DOHH2 (cell line): Measurements from ENCODE around the gene NSL1.

ENCODE experiments used
- H3F3A ChIP-seq: fragments of 200-600 bp; sonication (generic), shearing (Covaris generic); 2 replicates; pipeline ENCODE4 v1.6.0; 2016; ENCODE audit warnings: antibody characterized with exemption, mild to moderate bottlenecking; ENCODE audit not compliant: control insufficient read depth, insufficient read depth
- H3K27ac ChIP-seq: fragments of 200-600 bp; sonication (generic); 2 replicates; pipeline ENCODE4 v1.5.1; 2014; ENCODE audit warnings: low read depth, mild to moderate bottlenecking, low read length, moderate library complexity
- H3K27me3 ChIP-seq: fragments of 200-600 bp; sonication (generic); 2 replicates; pipeline ENCODE4 v1.6.1; 2014; ENCODE audit warnings: mild to moderate bottlenecking, low read length, mixed read lengths; ENCODE audit not compliant: control insufficient read depth
- H3K36me3 ChIP-seq: fragments of 200-600 bp; sonication (generic); 2 replicates; pipeline ENCODE4 v1.6.1; 2014; ENCODE audit warnings: mild to moderate bottlenecking, low read length, moderate library complexity, mixed read lengths; ENCODE audit not compliant: control insufficient read depth
- H3K4me1 ChIP-seq: fragments of 200-600 bp; sonication (generic); 2 replicates; pipeline ENCODE4 v1.6.1; 2014; ENCODE audit warnings: mild to moderate bottlenecking, low read length, mixed read lengths; ENCODE audit not compliant: control insufficient read depth
- H3K4me2 ChIP-seq: fragments of 200-600 bp; sonication (generic); 2 replicates; pipeline ENCODE4 v1.6.0; 2014; ENCODE audit warnings: mild to moderate bottlenecking, low read length, moderate library complexity
- H3K4me3 ChIP-seq: fragments of 200-600 bp; sonication (generic); 2 replicates; pipeline ENCODE4 v1.5.1; 2014; ENCODE audit warnings: mild to moderate bottlenecking, low read length, mixed read lengths
- H3K79me2 ChIP-seq: fragments of 200-600 bp; sonication (generic); 2 replicates; pipeline ENCODE4 v1.6.1; 2014; ENCODE audit warnings: mild to moderate bottlenecking, low read length, mixed read lengths; ENCODE audit not compliant: control insufficient read depth
- H3K9me2 ChIP-seq: fragments of 200-600 bp; sonication (generic); replicated peaks from 2 replicates; pipeline ENCODE4 v1.6.1; 2014; ENCODE audit warnings: mild to moderate bottlenecking, low read length, mixed read lengths; ENCODE audit not compliant: control insufficient read depth
- H3K9me3 ChIP-seq: fragments of 200-600 bp; sonication (generic); 2 replicates; pipeline ENCODE4 v1.6.1; 2014; ENCODE audit warnings: antibody characterized with exemption, low read length, mixed read lengths; ENCODE audit not compliant: control insufficient read depth, insufficient read depth
- H4K20me1 ChIP-seq: fragments of 200-600 bp; sonication (generic); 2 replicates; pipeline ENCODE4 v1.6.0; 2014; ENCODE audit warnings: low read depth, mild to moderate bottlenecking, antibody characterized with exemption, low read length, moderate library complexity; ENCODE audit not compliant: control insufficient read depth, insufficient read depth
- EZH2phosphoT487 ChIP-seq: fragments of 200-600 bp; sonication (generic); IDR thresholded peaks from 2 replicates; pipeline ENCODE4 v1.6.1; 2017; ENCODE audit warnings: borderline replicate concordance, mild to moderate bottlenecking, antibody characterized with exemption, low read length, moderate library complexity, mixed read lengths
- TF ChIP-seq, protein P1 (sequence below): fragments of 200-600 bp; sonication (generic); IDR thresholded peaks from one replicate; pipeline ENCODE4 v1.5.1; 2014; ENCODE audit warnings: antibody characterized with exemption, mild to moderate bottlenecking, low read depth, low read length; ENCODE audit not compliant: poor library complexity, severe bottlenecking

NSL1 gene

GRCh38 chr1:212794561-212795014 lies 3.0 kb upstream of the NSL1 start:
- H3K27me3 ChIP-seq = no peaks in the 10 kb centered on the region
- no peaks in the 10 kb centered on the region for H3K9me3 ChIP-seq
- TF ChIP-seq, protein P1, sequence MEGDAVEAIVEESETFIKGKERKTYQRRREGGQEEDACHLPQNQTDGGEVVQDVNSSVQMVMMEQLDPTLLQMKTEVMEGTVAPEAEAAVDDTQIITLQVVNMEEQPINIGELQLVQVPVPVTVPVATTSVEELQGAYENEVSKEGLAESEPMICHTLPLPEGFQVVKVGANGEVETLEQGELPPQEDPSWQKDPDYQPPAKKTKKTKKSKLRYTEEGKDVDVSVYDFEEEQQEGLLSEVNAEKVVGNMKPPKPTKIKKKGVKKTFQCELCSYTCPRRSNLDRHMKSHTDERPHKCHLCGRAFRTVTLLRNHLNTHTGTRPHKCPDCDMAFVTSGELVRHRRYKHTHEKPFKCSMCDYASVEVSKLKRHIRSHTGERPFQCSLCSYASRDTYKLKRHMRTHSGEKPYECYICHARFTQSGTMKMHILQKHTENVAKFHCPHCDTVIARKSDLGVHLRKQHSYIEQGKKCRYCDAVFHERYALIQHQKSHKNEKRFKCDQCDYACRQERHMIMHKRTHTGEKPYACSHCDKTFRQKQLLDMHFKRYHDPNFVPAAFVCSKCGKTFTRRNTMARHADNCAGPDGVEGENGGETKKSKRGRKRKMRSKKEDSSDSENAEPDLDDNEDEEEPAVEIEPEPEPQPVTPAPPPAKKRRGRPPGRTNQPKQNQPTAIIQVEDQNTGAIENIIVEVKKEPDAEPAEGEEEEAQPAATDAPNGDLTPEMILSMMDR = no peak
- TF ChIP-seq EZH2phosphoT487 = no peak
- H3K27ac ChIP-seq = peak overlapping the region; percentile 89
- H3K79me2 ChIP-seq = peaks cover 38% of the 10 kb centered on the region
- H3K4me1 ChIP-seq = peaks cover 63% of the 10 kb centered on the region
- peak overlapping the region; percentile 89 for H3K4me3 ChIP-seq
- peaks cover 18% of the 10 kb centered on the region for H3F3A ChIP-seq
- H4K20me1 ChIP-seq = no peaks in the 10 kb centered on the region
- H3K4me2 ChIP-seq = peak overlapping the region; percentile 86
- peaks cover 35% of the 10 kb centered on the region for H3K36me3 ChIP-seq
- H3K9me2 ChIP-seq = no peaks in the 10 kb centered on the region

DNA sequence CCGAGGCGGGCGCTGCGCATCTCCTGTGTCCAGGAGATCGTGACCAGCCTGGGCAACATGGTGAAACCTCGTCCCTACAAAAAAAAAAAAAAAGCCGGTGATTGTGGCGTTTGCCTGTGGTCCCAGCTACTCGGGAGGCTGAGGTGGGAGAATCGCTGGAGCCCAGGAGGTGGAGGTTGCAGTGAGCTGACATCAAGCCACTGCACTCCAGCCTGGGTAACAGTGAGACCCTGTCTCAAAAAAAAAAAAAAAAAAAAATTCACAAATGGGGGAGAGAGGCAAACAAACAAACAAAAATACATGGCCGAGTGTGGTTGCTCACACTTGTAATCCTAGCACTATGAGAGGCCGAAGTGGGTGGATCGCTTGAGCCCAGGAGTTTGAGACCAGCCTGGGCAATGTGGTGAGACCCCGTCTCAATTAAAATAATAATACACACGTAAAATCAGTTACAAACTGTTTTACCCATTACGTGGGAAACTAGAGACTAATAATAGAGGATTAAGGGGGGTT lies 875 bp upstream of the NSL1 start:
- peak overlapping the region; percentile 86 for H3K4me2 ChIP-seq
- H3K4me1 ChIP-seq = peaks cover 62% of the 10 kb centered on the region
- H3K4me3 ChIP-seq = peak overlapping the region; percentile 89
- H3K27me3 ChIP-seq = no peaks in the 10 kb centered on the region
- H3K9me3 ChIP-seq = no peaks in the 10 kb centered on the region
- peaks cover 27% of the 10 kb centered on the region for H3K36me3 ChIP-seq
- no peaks in the 10 kb centered on the region for H3K9me2 ChIP-seq
- H4K20me1 ChIP-seq = no peaks in the 10 kb centered on the region
- peaks cover 18% of the 10 kb centered on the region for H3F3A ChIP-seq
- H3K27ac ChIP-seq = peak overlapping the region; percentile 89
- H3K79me2 ChIP-seq = peaks cover 58% of the 10 kb centered on the region
- TF ChIP-seq, protein P1 = no peak
- no peak for TF ChIP-seq EZH2phosphoT487

GRCh38 chr1:212791261-212791675 lies 309 bp downstream of the NSL1 start:
- H3K27ac ChIP-seq = peak overlapping the region; percentile 89
- H3K4me3 ChIP-seq = peak overlapping the region; percentile 89
- no peaks in the 10 kb centered on the region for H3K9me2 ChIP-seq
- H3K9me3 ChIP-seq = no peaks in the 10 kb centered on the region
- H3F3A ChIP-seq = peaks cover 16% of the 10 kb centered on the region
- H3K4me2 ChIP-seq = peak overlapping the region; percentile 59
- H4K20me1 ChIP-seq = no peaks in the 10 kb centered on the region
- H3K4me1 ChIP-seq = peaks cover 55% of the 10 kb centered on the region
- TF ChIP-seq EZH2phosphoT487 = no peak
- peaks cover 61% of the 10 kb centered on the region for H3K79me2 ChIP-seq
- H3K27me3 ChIP-seq = no peaks in the 10 kb centered on the region
- H3K36me3 ChIP-seq = peaks cover 26% of the 10 kb centered on the region

DNA sequence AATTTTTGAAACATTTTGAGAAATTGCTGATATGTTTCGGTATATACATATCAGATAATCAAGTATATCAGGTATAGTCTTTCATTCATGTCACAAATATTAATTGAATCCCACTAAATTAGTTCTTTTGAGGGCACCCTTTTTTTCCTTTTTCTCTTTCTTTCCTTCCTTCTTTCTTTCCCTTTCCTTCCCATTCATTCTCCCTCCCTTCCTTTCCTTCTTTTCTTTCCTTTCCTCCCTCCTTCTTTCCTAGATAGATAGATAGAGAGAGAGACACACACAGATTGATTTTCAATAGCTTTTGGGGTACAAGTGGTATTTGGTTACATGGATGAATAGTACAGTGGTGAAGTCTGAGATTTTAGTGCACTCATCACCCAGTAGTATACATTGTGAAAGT lies 5.7 kb downstream of the NSL1 start:
- peaks cover 35% of the 10 kb centered on the region for H3K79me2 ChIP-seq

More for the DNA sequence above, 5.7 kb downstream of the NSL1 start:
- TF ChIP-seq EZH2phosphoT487 = no peak
- TF ChIP-seq, protein P1 = no peak
- Histone ChIP-seq H3K4me3 (no peak overlapping the region), H3K4me1 (peaks cover 19% of the 10 kb centered on the region), H3K9me3 (no peaks in the 10 kb centered on the region), H3K9me2 (no peaks in the 10 kb centered on the region), H3K27ac (no peak overlapping the region), H3K4me2 (no peak overlapping the region), H4K20me1 (no peaks in the 10 kb centered on the region), H3K27me3 (no peaks in the 10 kb centered on the region), H3K36me3 (peaks cover 71% of the 10 kb centered on the region), H3F3A (peaks cover 12% of the 10 kb centered on the region; the same call in 1 of the 2 replicates)
